OCI-LY7 (cell line): ENCODE data around the gene CYP1B1. TPM values are rescaled to one million over a fixed set of nuclear protein-coding genes. Genes with fewer than 3 reads are reported as not detected.

Experiments
- BruUV-seq: library from RNA; stranded (reverse); fragments of 400-500 nt; replicated peaks from 2 replicates; lab custom pipeline; 2021; lab: Mats Ljungman, UMichigan
- CTCF ChIA-PET: fragments of 300-600 bp; sonication (Branson Sonifier 250); formaldehyde crosslinking; loops from one replicate; lab custom pipeline; 2022; ENCODE audit warnings: antibody characterized with exemption; ENCODE audit not compliant: unreplicated experiment; lab: Charles Lee
- POLR2A ChIA-PET: fragments of 300-600 bp; sonication (Branson Sonifier 250); formaldehyde crosslinking; loops from one replicate; lab custom pipeline; 2022; ENCODE audit warnings: antibody characterized with exemption; lab: Charles Lee
- DNase-seq: peaks from one replicate; pipeline ENCODE4 v3.0.0-alpha.2; 2015; ENCODE audit warnings: low spot score
- H2AFZ ChIP-seq: fragments of 200-600 bp; sonication (generic), shearing (Covaris generic); 2 replicates; pipeline ENCODE4 v1.6.1; 2014; ENCODE audit warnings: mild to moderate bottlenecking, antibody characterized with exemption, low read length, moderate library complexity
- H3K27ac ChIP-seq: fragments of 200-600 bp; sonication (generic); 2 replicates; pipeline ENCODE4 v1.5.1; 2014; ENCODE audit warnings: mixed run types, low read depth, mild to moderate bottlenecking, moderate library complexity, low read length, inconsistent platforms; ENCODE audit not compliant: poor library complexity, severe bottlenecking
- H3K36me3 ChIP-seq: fragments of 200-600 bp; sonication (generic); 2 replicates; pipeline ENCODE4 v1.6.1; 2014; ENCODE audit warnings: mild to moderate bottlenecking, antibody characterized with exemption, low read length, moderate library complexity, mixed read lengths; ENCODE audit not compliant: insufficient read depth
- H3K4me1 ChIP-seq: fragments of 200-600 bp; sonication (generic); 2 replicates; pipeline ENCODE4 v1.5.1; 2014; ENCODE audit warnings: mild to moderate bottlenecking, low read length; ENCODE audit not compliant: insufficient read depth, poor library complexity, severe bottlenecking
- H3K4me2 ChIP-seq: fragments of 200-600 bp; sonication (generic); 2 replicates; pipeline ENCODE4 v1.6.1; 2014; ENCODE audit warnings: mild to moderate bottlenecking, low read length
- H3K4me3 ChIP-seq: fragments of 200-600 bp; sonication (generic); 2 replicates; pipeline ENCODE4 v1.5.1; 2014; ENCODE audit warnings: mild to moderate bottlenecking, low read depth, low read length; ENCODE audit not compliant: poor library complexity, severe bottlenecking
- H3K79me2 ChIP-seq: fragments of 200-600 bp; sonication (generic); 2 replicates; pipeline ENCODE4 v1.6.1; 2016; ENCODE audit warnings: low read depth, mild to moderate bottlenecking, low read length, moderate library complexity, mixed read lengths; ENCODE audit not compliant: insufficient read depth
- H3K9me2 ChIP-seq: fragments of 200-600 bp; sonication (generic); 2 replicates; pipeline ENCODE4 v1.6.1; 2016; ENCODE audit warnings: mild to moderate bottlenecking, low read length, mixed read lengths; ENCODE audit not compliant: insufficient read depth
- H3K9me3 ChIP-seq: fragments of 200-600 bp; sonication (generic); 2 replicates; pipeline ENCODE4 v1.6.1; 2014; ENCODE audit warnings: mild to moderate bottlenecking, mixed run types, low read length, mixed read lengths
- H4K20me1 ChIP-seq: fragments of 200-600 bp; sonication (generic); 2 replicates; pipeline ENCODE4 v1.6.1; 2014; ENCODE audit warnings: mild to moderate bottlenecking, antibody characterized with exemption, low read length, moderate library complexity, mixed read lengths; ENCODE audit not compliant: insufficient read depth
- EZH2phosphoT487 ChIP-seq: fragments of 200-600 bp; sonication (generic); IDR thresholded peaks from 2 replicates; pipeline ENCODE4 v1.6.1; 2018; ENCODE audit warnings: low read depth, borderline replicate concordance, mild to moderate bottlenecking, mixed run types, antibody characterized with exemption, low read length, moderate library complexity, mixed read lengths
- intact Hi-C: fragments of 100-400 bp; cut with micrococcal nuclease; formaldehyde crosslinking; loops from one replicate; pipeline ENCODE4 v1.10.0; 2022; ENCODE audit not compliant: unreplicated experiment
- total RNA-seq, 2 experiments: library from RNA; depleted of rRNA in 1 of 2; stranded (reverse); fragments of >200 nt in 1 of 2; shearing (Covaris generic) in 1 of 2; gene quantifications; 2 replicates each; pipeline ENCODE4 v1.2.3, GENCODE V29; 2014 to 2022
- TF ChIP-seq, protein P1 (sequence below): fragments of 200-600 bp; sonication (generic); conservative IDR thresholded peaks from 2 replicates; pipeline ENCODE4 v1.5.1; 2014; ENCODE audit warnings: mild to moderate bottlenecking, antibody characterized with exemption, low read length, moderate library complexity, mixed read lengths

The CYP1B1 gene
- total RNA-seq, 2 experiments from 2014 or later, result 0.44 TPM; not detected in 1

DNA sequence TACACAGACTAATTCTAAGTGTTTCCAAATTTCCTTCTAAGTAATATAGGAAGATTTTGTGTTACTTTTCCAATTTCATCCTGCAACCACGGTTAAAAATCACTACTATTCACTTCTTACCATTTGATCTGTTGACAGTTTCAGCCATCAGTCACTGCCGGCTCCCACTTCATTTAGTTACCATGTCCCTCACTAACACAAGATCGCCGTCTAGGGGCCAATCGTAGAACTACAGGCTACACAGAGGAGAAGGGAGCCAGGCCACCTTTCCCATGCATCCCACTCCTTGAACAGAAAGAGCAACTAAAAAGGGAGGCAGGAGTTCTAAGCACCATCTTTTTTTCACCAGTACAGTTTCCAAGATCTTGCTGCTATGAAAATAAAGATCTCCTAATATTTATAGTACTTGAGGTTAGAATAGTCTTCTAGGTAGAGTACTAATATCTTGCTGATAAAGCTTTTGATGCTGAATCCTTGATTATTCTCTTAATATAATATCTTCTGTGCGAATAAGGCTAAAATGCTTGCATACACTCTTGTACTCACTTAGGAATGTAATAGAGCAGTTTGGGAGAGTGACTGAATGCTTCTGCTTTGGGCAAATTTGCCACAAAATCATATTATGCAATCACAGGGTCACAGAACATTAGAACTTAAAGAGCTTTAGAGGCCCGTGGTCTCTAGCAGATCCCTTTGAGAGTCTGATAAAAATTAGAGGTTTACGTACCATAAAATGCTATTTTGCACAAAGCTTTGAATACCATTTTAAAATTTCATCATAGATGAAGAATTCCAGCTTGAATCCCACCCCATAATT lies 39.5 kb upstream of the CYP1B1 start:
- TF ChIP-seq EZH2phosphoT487, result no peak
- TF ChIP-seq, protein P1, sequence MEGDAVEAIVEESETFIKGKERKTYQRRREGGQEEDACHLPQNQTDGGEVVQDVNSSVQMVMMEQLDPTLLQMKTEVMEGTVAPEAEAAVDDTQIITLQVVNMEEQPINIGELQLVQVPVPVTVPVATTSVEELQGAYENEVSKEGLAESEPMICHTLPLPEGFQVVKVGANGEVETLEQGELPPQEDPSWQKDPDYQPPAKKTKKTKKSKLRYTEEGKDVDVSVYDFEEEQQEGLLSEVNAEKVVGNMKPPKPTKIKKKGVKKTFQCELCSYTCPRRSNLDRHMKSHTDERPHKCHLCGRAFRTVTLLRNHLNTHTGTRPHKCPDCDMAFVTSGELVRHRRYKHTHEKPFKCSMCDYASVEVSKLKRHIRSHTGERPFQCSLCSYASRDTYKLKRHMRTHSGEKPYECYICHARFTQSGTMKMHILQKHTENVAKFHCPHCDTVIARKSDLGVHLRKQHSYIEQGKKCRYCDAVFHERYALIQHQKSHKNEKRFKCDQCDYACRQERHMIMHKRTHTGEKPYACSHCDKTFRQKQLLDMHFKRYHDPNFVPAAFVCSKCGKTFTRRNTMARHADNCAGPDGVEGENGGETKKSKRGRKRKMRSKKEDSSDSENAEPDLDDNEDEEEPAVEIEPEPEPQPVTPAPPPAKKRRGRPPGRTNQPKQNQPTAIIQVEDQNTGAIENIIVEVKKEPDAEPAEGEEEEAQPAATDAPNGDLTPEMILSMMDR, result peak; percentile 97
- H3K9me2 ChIP-seq, result no peaks in the 10 kb centered on the region
- no peak overlapping the region for H3K4me3 ChIP-seq
- no peak overlapping the region for H3K27ac ChIP-seq
- H3K9me3 ChIP-seq, result no peaks in the 10 kb centered on the region
- H3K4me1 ChIP-seq, result no peaks in the 10 kb centered on the region
- no peaks in the 10 kb centered on the region for H3K79me2 ChIP-seq
- ChIA-PET CTCF (interaction anchor here (0.6 to 0.7 kb wide), 2 partner anchors 98 to 225 kb away, joined by 3 read pairs; no protein-coding TSS in a partner anchor), POLR2A (interaction anchor here (0.6 kb wide), 3 partner anchors 14 to 266 kb away, joined by 3 to 6 read pairs (median 4); no protein-coding TSS in a partner anchor)
- H4K20me1 ChIP-seq, result no peaks in the 10 kb centered on the region
- no TSS peak for BruUV-seq
- no peaks in the 10 kb centered on the region for H3K36me3 ChIP-seq
- no peak overlapping the region for H3K4me2 ChIP-seq
- intact Hi-C loops, result loop anchor here (1.0 to 5.0 kb wide), 5 partner anchors 133 to 392 kb away; no protein-coding TSS in a partner anchor
- no peak overlapping the region for H2AFZ ChIP-seq
- peak; percentile 65 for DNase-seq

DNA sequence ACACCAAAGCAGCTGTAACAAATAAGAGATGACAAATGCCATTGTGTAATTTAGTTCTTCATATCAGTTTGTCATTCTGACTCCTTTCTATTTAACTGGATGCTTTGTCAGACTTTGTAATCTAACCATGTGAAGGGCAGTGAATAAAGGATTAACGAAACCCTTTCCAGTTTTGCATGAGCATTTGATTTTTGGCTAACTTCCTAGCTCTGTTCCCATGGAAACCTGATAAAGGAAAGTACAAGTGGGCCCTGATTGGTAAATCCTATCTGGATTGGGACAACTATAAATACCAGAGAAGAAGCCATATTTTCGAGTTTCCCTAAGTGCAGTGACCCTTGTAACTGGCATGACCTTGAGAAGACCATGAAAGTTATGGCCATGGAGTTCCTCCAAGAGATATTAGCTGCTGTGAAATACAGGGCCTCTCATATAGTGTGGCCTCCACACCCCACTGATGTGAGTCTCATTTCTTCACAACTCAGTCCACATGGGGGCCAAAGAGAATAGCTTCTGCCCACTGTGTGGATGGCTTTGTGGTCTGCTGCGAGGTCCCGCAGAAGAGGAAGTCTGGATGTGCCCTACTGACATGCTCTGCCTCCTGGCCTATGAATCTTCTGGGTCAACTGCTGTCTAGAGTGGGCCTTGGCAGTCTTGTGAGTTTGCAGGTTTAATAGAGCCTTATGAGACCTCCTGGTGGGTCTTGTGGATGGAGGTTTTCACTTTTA lies 38.2 kb upstream of the CYP1B1 start:
- Histone ChIP-seq H4K20me1 (no peaks in the 10 kb centered on the region), H3K36me3 (no peaks in the 10 kb centered on the region), H3K4me3 (no peak overlapping the region), H3K27ac (no peak overlapping the region), H3K4me2 (no peak overlapping the region), H3K4me1 (no peaks in the 10 kb centered on the region), H2AFZ (no peak overlapping the region), H3K9me2 (no peaks in the 10 kb centered on the region), H3K9me3 (no peaks in the 10 kb centered on the region), H3K79me2 (no peaks in the 10 kb centered on the region)
- ChIA-PET POLR2A (no interaction called here), CTCF (no interaction called here)
- intact Hi-C loops, result loop anchor here (2.0 kb wide), 2 partner anchors 131 to 161 kb away; no protein-coding TSS in a partner anchor
- no peak for TF ChIP-seq EZH2phosphoT487
- TF ChIP-seq, protein P1, result no peak
- no peak for DNase-seq
- BruUV-seq, result no TSS peak
